Activated naive CD4-positive, alpha-beta T cell treated with anti-CD3 and anti-CD28 coated beads, Interleukin-2, amount 50 U/mL, for 72 hours (primary cell): ENCODE measurements around the gene TIGAR. TPM values are rescaled to one million over a fixed set of nuclear protein-coding genes. Genes with fewer than 3 reads are reported as not detected.

Experiments used
- ATAC-seq, 2 donors: fragments of 150-1000 bp; cut with Tn5 transposase; 2 replicates each; pipeline ENCODE4 v1.10.0; 2021; ENCODE audit warnings: mild to moderate bottlenecking in 2 of 2, moderate library complexity in 2 of 2
- DNase-seq, 2 donors: peaks; one replicate each; pipeline ENCODE4 v3.0.0; 2021 to 2022; ENCODE audit warnings: low spot score in 2 of 2
- H3K27ac Mint-ChIP-seq, 2 donors: one replicate each; pipeline ENCODE4 v1.8.0; 2022; ENCODE audit warnings: mild to moderate bottlenecking in 2 of 2, mixed read lengths in 2 of 2
- H3K36me3 Mint-ChIP-seq, 2 donors: one replicate each; pipeline ENCODE4 v1.8.0; 2022; ENCODE audit warnings: mixed read lengths in 2 of 2
- H3K9me3 Mint-ChIP-seq, 2 donors: one replicate each; pipeline ENCODE4 v1.8.0; 2022; ENCODE audit warnings: mixed read lengths in 2 of 2
- total RNA-seq, 2 donors: library from RNA; stranded (reverse); gene quantifications; one replicate each; pipeline ENCODE4 v1.2.3, GENCODE V29; 2022

The TIGAR gene
- total RNA-seq, 2 donors from 2014 or later = 3.8 to 17.0 TPM

- Mint-ChIP-seq H3K27ac (no peak overlapping the region), H3K9me3 (no peaks in the 10 kb centered on the region), H3K36me3 (peaks cover 9 to 19% of the 10 kb centered on the region in 2 donors)
- ATAC-seq = no peak
- DNase-seq = no peak
These were observed 3.4 kb downstream of the TIGAR start for GRCh38 chr12:4324366-4324765.

- H3K36me3 Mint-ChIP-seq = peaks cover 9 to 19% of the 10 kb centered on the region in 2 donors
- ATAC-seq (no peak), DNase-seq (no peak)
- no peak overlapping the region for H3K27ac Mint-ChIP-seq
- no peaks in the 10 kb centered on the region for H3K9me3 Mint-ChIP-seq
These were observed 5.0 kb downstream of the TIGAR start for GRCh38 chr12:4325966-4326365.

- DNase-seq (no peak), ATAC-seq (no peak)
- Mint-ChIP-seq H3K36me3 (peaks cover 0 to 13% of the 10 kb centered on the region in 2 donors), H3K27ac (no peak overlapping the region), H3K9me3 (no peaks in the 10 kb centered on the region)
These were observed 6.3 kb downstream of the TIGAR start for GRCh38 chr12:4327293-4327692.

GRCh38 chr12:4330203-4330602 lies 9.2 kb downstream of the TIGAR start:
- no peak overlapping the region for H3K27ac Mint-ChIP-seq
- H3K36me3 Mint-ChIP-seq = peaks cover 0 to 4% of the 10 kb centered on the region in 2 donors
- ATAC-seq = no peak
- H3K9me3 Mint-ChIP-seq = no peaks in the 10 kb centered on the region
- DNase-seq = no peak

GRCh38 chr12:4331221-4331620 lies 10.2 kb downstream of the TIGAR start:
- no peak for ATAC-seq
- peaks cover 0 to 4% of the 10 kb centered on the region in 2 donors for H3K36me3 Mint-ChIP-seq

GRCh38 chr12:4331842-4332241 lies 10.8 kb downstream of the TIGAR start:
- peaks cover 0 to 4% of the 10 kb centered on the region in 2 donors for H3K36me3 Mint-ChIP-seq
- ATAC-seq (no peak), DNase-seq (no peak)
- H3K27ac Mint-ChIP-seq = no peak overlapping the region
- no peaks in the 10 kb centered on the region for H3K9me3 Mint-ChIP-seq

More at GRCh38 chr12:4331221-4331620, 10.2 kb downstream of the TIGAR start:
- Mint-ChIP-seq H3K9me3 (no peaks in the 10 kb centered on the region), H3K27ac (no peak overlapping the region)
- DNase-seq = no peak

- no peak overlapping the region for H3K27ac Mint-ChIP-seq
- H3K36me3 Mint-ChIP-seq = peaks cover 10 to 22% of the 10 kb centered on the region in 2 donors
- DNase-seq (no peak), ATAC-seq (no peak)
- peaks cover 7 to 12% of the 10 kb centered on the region in 2 donors for H3K9me3 Mint-ChIP-seq
These were observed 25.9 kb downstream of the TIGAR start for GRCh38 chr12:4346931-4347330.

GRCh38 chr12:4353785-4354208 lies 32.8 kb downstream of the TIGAR start:
- ATAC-seq = peak in 1 of 2 donors; percentile 70
- peak in 1 of 2 donors; percentile 23 for DNase-seq
- H3K27ac Mint-ChIP-seq = no peak overlapping the region
- no peaks in the 10 kb centered on the region for H3K36me3 Mint-ChIP-seq
- no peaks in the 10 kb centered on the region for H3K9me3 Mint-ChIP-seq

GRCh38 chr12:4355156-4356040 lies 34.4 kb downstream of the TIGAR start:
- Mint-ChIP-seq H3K27ac (peak overlapping the region in 1 of 2 donors; percentile 58), H3K36me3 (no peaks in the 10 kb centered on the region), H3K9me3 (no peaks in the 10 kb centered on the region)
- DNase-seq (no peak), ATAC-seq (peak; percentile 14 to 68)

- no peaks in the 10 kb centered on the region for H3K9me3 Mint-ChIP-seq
- no peaks in the 10 kb centered on the region for H3K36me3 Mint-ChIP-seq
- DNase-seq (peak in 1 of 2 donors; percentile 81), ATAC-seq (peak; percentile 46 to 63)
- H3K27ac Mint-ChIP-seq = peak overlapping the region in 1 of 2 donors; percentile 58
These were observed 35.0 kb downstream of the TIGAR start for GRCh38 chr12:4356041-4356327.

GRCh38 chr12:4366090-4366489 lies 45.1 kb downstream of the TIGAR start:
- Mint-ChIP-seq H3K27ac (no peak overlapping the region), H3K36me3 (no peaks in the 10 kb centered on the region), H3K9me3 (no peaks in the 10 kb centered on the region)
- ATAC-seq (no peak), DNase-seq (no peak)

GRCh38 chr12:4369548-4369947 lies 48.5 kb downstream of the TIGAR start:
- H3K27ac Mint-ChIP-seq = no peak overlapping the region
- no peak for DNase-seq
- no peaks in the 10 kb centered on the region for H3K36me3 Mint-ChIP-seq
- ATAC-seq = no peak
- no peaks in the 10 kb centered on the region for H3K9me3 Mint-ChIP-seq

- H3K27ac Mint-ChIP-seq = no peak overlapping the region
- no peaks in the 10 kb centered on the region for H3K9me3 Mint-ChIP-seq
- DNase-seq (no peak), ATAC-seq (no peak)
- H3K36me3 Mint-ChIP-seq = no peaks in the 10 kb centered on the region
These were observed 49.3 kb downstream of the TIGAR start for GRCh38 chr12:4370265-4370664.

- no peak for ATAC-seq
- no peak for DNase-seq
- Mint-ChIP-seq H3K36me3 (no peaks in the 10 kb centered on the region), H3K27ac (no peak overlapping the region), H3K9me3 (no peaks in the 10 kb centered on the region)
These were observed 51.6 kb downstream of the TIGAR start for GRCh38 chr12:4372653-4373052.

- Mint-ChIP-seq H3K36me3 (no peaks in the 10 kb centered on the region), H3K9me3 (no peaks in the 10 kb centered on the region), H3K27ac (no peak overlapping the region)
- no peak for ATAC-seq
- DNase-seq = no peak
These were observed 54.4 kb downstream of the TIGAR start for GRCh38 chr12:4375449-4375848.

GRCh38 chr12:4378772-4379171 lies 57.8 kb downstream of the TIGAR start:
- H3K27ac Mint-ChIP-seq = no peak overlapping the region
- H3K36me3 Mint-ChIP-seq = no peaks in the 10 kb centered on the region
- ATAC-seq (no peak), DNase-seq (no peak)
- H3K9me3 Mint-ChIP-seq = no peaks in the 10 kb centered on the region

- Mint-ChIP-seq H3K36me3 (no peaks in the 10 kb centered on the region), H3K9me3 (no peaks in the 10 kb centered on the region), H3K27ac (peak within 1 kb of the TSS in 1 of 2 donors; percentile 27)
- no peak for DNase-seq
- ATAC-seq = no peak
These were observed 58.4 kb downstream of the TIGAR start, which contains the start of gene FGF23 for GRCh38 chr12:4379405-4379804. Gene FGF23 (minus strand): TSS chr12:4379712. CDS start chr12:4379582, 130 bp downstream.

- no peaks in the 10 kb centered on the region for H3K36me3 Mint-ChIP-seq
- ATAC-seq = no peak
- DNase-seq = no peak
These were observed 59.3 kb downstream of the TIGAR start for GRCh38 chr12:4380332-4380731.

More at GRCh38 chr12:4380332-4380731, 59.3 kb downstream of the TIGAR start:
- Mint-ChIP-seq H3K9me3 (no peaks in the 10 kb centered on the region), H3K27ac (no peak overlapping the region)
